ENCODE data around the gene GRID1.

GRID1 gene

GRCh38 chr10:86075512-86075911 lies 291.1 kb downstream of the GRID1 start:
- no peak for DNase-seq

GRCh38 chr10:86074294-86074693 lies 292.3 kb downstream of the GRID1 start:
- no peak for DNase-seq

- no peak for DNase-seq
Observed at GRCh38 chr10:86073199-86073977, 293.2 kb downstream of the GRID1 start.

- no peak for DNase-seq
Observed at GRCh38 chr10:86072413-86072812, 294.2 kb downstream of the GRID1 start.

GRCh38 chr10:86071758-86072157 lies 294.8 kb downstream of the GRID1 start:
- no peak for DNase-seq

- DNase-seq: no peak
Observed at GRCh38 chr10:86071145-86071544, 295.4 kb downstream of the GRID1 start.

- DNase-seq: no peak
Observed at GRCh38 chr10:86070278-86070677, 296.3 kb downstream of the GRID1 start.

- no peak for DNase-seq
Observed at GRCh38 chr10:86068231-86069054, 298.2 kb downstream of the GRID1 start.

GRCh38 chr10:86067436-86068050 lies 299.1 kb downstream of the GRID1 start:
- DNase-seq: no peak

GRCh38 chr10:86066696-86067095 lies 299.9 kb downstream of the GRID1 start:
- DNase-seq: no peak

GRCh38 chr10:86065711-86066251 lies 300.8 kb downstream of the GRID1 start:
- DNase-seq: no peak

GRCh38 chr10:86064931-86065662 lies 301.5 kb downstream of the GRID1 start:
- DNase-seq: no peak

- DNase-seq: no peak
Observed at GRCh38 chr10:86064219-86064618, 302.4 kb downstream of the GRID1 start.

GRCh38 chr10:86063341-86063740 lies 303.3 kb downstream of the GRID1 start:
- DNase-seq: no peak

GRCh38 chr10:86062647-86063145 lies 303.9 kb downstream of the GRID1 start:
- no peak for DNase-seq

GRCh38 chr10:86062198-86062550 lies 304.4 kb downstream of the GRID1 start:
- no peak for DNase-seq

GRCh38 chr10:86061278-86062197 lies 305.1 kb downstream of the GRID1 start:
- DNase-seq: no peak

GRCh38 chr10:86060386-86061277 lies 306.0 kb downstream of the GRID1 start:
- DNase-seq: no peak

GRCh38 chr10:86059892-86060291 lies 306.7 kb downstream of the GRID1 start:
- DNase-seq: no peak

GRCh38 chr10:86058964-86059363 lies 307.6 kb downstream of the GRID1 start:
- no peak for DNase-seq

Measured in inflammatory macrophage treated with lipopolysaccharide for 1 hour (primary cell).